HepG2 (cell line): ENCODE data around the gene LHX5. TPM values are rescaled to one million over a fixed set of nuclear protein-coding genes. Genes with fewer than 3 reads are reported as not detected.

Source experiments
- ATAC-seq: fragments of 200-7000 bp; cut with Tn5 transposase; 3 replicates; pipeline ENCODE4 v1.9.1; 2020; ENCODE audit warnings: mild to moderate bottlenecking, moderate library complexity
- Bru-seq: library from RNA; stranded (reverse); fragments of 400-500 nt; gene quantifications from one replicate; lab custom pipeline; 2021; lab: Mats Ljungman, UMichigan
- BruChase-seq, 2 experiments: library from RNA; stranded (reverse); fragments of 400-500 nt; gene quantifications; one replicate each; lab custom pipeline; 2021; lab: Mats Ljungman, UMichigan
- BruUV-seq: library from RNA; stranded (reverse); fragments of 400-500 nt; replicated peaks from 2 replicates; lab custom pipeline; 2021; lab: Mats Ljungman, UMichigan
- CTCF ChIA-PET: fragments of 300-600 bp; formaldehyde crosslinking; extraction: SDS; loops from one replicate; lab custom pipeline; 2021; ENCODE audit warnings: low total read pairs, inconsistent platforms, low intra/inter-chr PET ratio; lab: Yijun Ruan, JAX
- POLR2A ChIA-PET: fragments of 350-600 bp; sonication (Branson Sonifier 250); formaldehyde crosslinking; loops from one replicate; lab custom pipeline; 2020; ENCODE audit warnings: antibody characterized with exemption, inconsistent platforms; lab: Yijun Ruan, JAX
- DNase-seq: peaks from one replicate; pipeline ENCODE4 v3.0.0-alpha.2; 2015; ENCODE audit warnings: low spot score
- FAIRE-seq: peaks from 3 replicates; lab custom pipeline; 2011; peaks lifted over from hg19 to GRCh38; lab: Jason Lieb, UNC
- H2AFZ ChIP-seq: one replicate; pipeline ENCODE4 v1.6.1; 2011; ENCODE audit warnings: low read length, inconsistent platforms
- H3K27ac ChIP-seq: fragments of 300-600 bp; 3 replicates; pipeline ENCODE4 v1.8.0; 2011; ENCODE audit warnings: mixed run types, mild to moderate bottlenecking, mixed read lengths, low read length, inconsistent platforms; ENCODE audit not compliant: insufficient read depth; ENCODE audit errors: extremely low read length
- H3K27me3 ChIP-seq, 2 experiments: fragments of 200-600 bp in 1 of 2; 2 replicates in 1 of 2; 3 replicates in 1 of 2; pipeline versions ENCODE4 v1.6.0 to v1.8.0; 2011; ENCODE audit warnings: low read length in 2 of 2, mild to moderate bottlenecking in 2 of 2, moderate library complexity in 2 of 2, inconsistent platforms in 1 of 2; ENCODE audit not compliant: insufficient read depth in 2 of 2, control insufficient read depth in 1 of 2
- H3K36me3 ChIP-seq, 2 experiments: fragments of 200-600 bp in 1 of 2; replicated peaks in 1 of 2; 2 replicates in 1 of 2; 3 replicates in 1 of 2; pipeline versions ENCODE4 v1.5.1 to v1.8.0; 2011; ENCODE audit warnings: low read length in 2 of 2, inconsistent platforms in 1 of 2; ENCODE audit not compliant: insufficient read depth in 2 of 2, control insufficient read depth in 1 of 2
- H3K4me1 ChIP-seq: 2 replicates; pipeline ENCODE4 v1.5.1; 2012; ENCODE audit warnings: low read length, inconsistent platforms; ENCODE audit not compliant: insufficient read depth
- H3K4me2 ChIP-seq: 2 replicates; pipeline ENCODE4 v1.6.0; 2011; ENCODE audit warnings: low read depth, low read length, inconsistent platforms
- H3K4me3 ChIP-seq, 3 experiments: fragments of 200-600 bp in 1 of 3; sonication (generic), shearing (Covaris generic) in 1 of 3; replicated peaks in 1 of 3; 2 replicates each; pipeline ENCODE4 v1.5.1; 2011 to 2016; ENCODE audit warnings: low read length in 3 of 3, inconsistent platforms in 2 of 3, low read depth in 2 of 3, mild to moderate bottlenecking in 2 of 3, control low read depth in 1 of 3, mixed read lengths in 1 of 3; ENCODE audit not compliant: insufficient read depth in 1 of 3
- H3K79me2 ChIP-seq: one replicate; pipeline ENCODE4 v1.6.1; 2011; ENCODE audit warnings: low read length, inconsistent platforms; ENCODE audit not compliant: insufficient read depth
- H3K9ac ChIP-seq: 2 replicates; pipeline ENCODE4 v1.6.0; 2011; ENCODE audit warnings: mild to moderate bottlenecking, low read depth, low read length, inconsistent platforms; ENCODE audit not compliant: insufficient read depth
- H3K9me3 ChIP-seq: 2 replicates; pipeline ENCODE4 v1.5.1; 2012; ENCODE audit warnings: mild to moderate bottlenecking, low read length
- H4K20me1 ChIP-seq: 2 replicates; pipeline ENCODE4 v1.6.0; 2011; ENCODE audit warnings: inconsistent platforms, mild to moderate bottlenecking, low read length, moderate library complexity; ENCODE audit not compliant: insufficient read depth
- FOXM1 ChIP-seq: sonication (generic); formaldehyde crosslinking; IDR thresholded peaks from 2 replicates; pipeline ENCODE4 v1.5.0; 2020; ENCODE audit warnings: missing genetic modification reagents
- HIVEP1 ChIP-seq: sonication (generic); formaldehyde crosslinking; IDR thresholded peaks from 2 replicates; pipeline ENCODE4 v1.4.0; 2020; ENCODE audit warnings: mild to moderate bottlenecking, missing genetic modification reagents
- KDM6A ChIP-seq: IDR thresholded peaks from 2 replicates; pipeline ENCODE4 v1.6.1; 2016; ENCODE audit warnings: low read depth
- PATZ1 ChIP-seq: sonication (generic); formaldehyde crosslinking; IDR thresholded peaks from 2 replicates; pipeline ENCODE4 v1.4.0; 2020; ENCODE audit warnings: missing genetic modification reagents
- SALL1 ChIP-seq: sonication (generic); formaldehyde crosslinking; IDR thresholded peaks from 2 replicates; pipeline ENCODE4 v1.8.0; 2022; ENCODE audit warnings: mild to moderate bottlenecking, missing genetic modification reagents
- TRAFD1 ChIP-seq: sonication (generic); formaldehyde crosslinking; IDR thresholded peaks from 2 replicates; pipeline ENCODE4 v1.5.1; 2020; ENCODE audit warnings: missing genetic modification reagents, mild to moderate bottlenecking, borderline replicate concordance
- ZNF264 ChIP-seq: sonication (generic); formaldehyde crosslinking; IDR thresholded peaks from 2 replicates; pipeline ENCODE4 v1.4.0; 2020; ENCODE audit warnings: missing genetic modification reagents
- WGBS: methylation state at CpG from one replicate; pipeline ENCODE4 v1.1.6; 2017; ENCODE audit warnings: low lambda C conversion rate; 5-methylcytosine and 5-hydroxymethylcytosine counted together
- in situ Hi-C: cut with HindIII; loops from 2 replicates; pipeline ENCODE4 v1.10.0; 2017; ENCODE audit warnings: low pct_unique_long_range_greater_than_20kb; ENCODE audit not compliant: extremely low pct_ligation_motif_present
- intact Hi-C: fragments of 100-400 bp; cut with micrococcal nuclease; formaldehyde crosslinking; loops from one replicate; pipeline ENCODE4 v1.10.0; 2022; ENCODE audit not compliant: unreplicated experiment
- long read RNA-seq, 2 experiments: library from RNA in 1 of 2; library from polyadenylated mRNA in 1 of 2; stranded (forward) in 1 of 2; unstranded in 1 of 2; transcript quantifications; one replicate each; pipeline ENCODE4 v2.0.0, GENCODE V29; 2019 to 2022
- polyA minus RNA-seq, 3 experiments: library from RNA; depleted of rRNA, polyadenylated mRNA; stranded (reverse); fragments of >200 nt; gene quantifications; 2 replicates each; pipeline ENCODE4 v1.2.3, GENCODE V29; 2011; ENCODE audit warnings: low replicate concordance in 1 of 3
- polyA plus RNA-seq, 8 experiments: library from polyadenylated mRNA; depleted of rRNA in 3 of 8; stranded (reverse) in 7 of 8; unstranded in 1 of 8; fragments of >200 nt; fragmentation: Illumina TruSeq in 4 of 8; extraction: Trizol in 4 of 8; gene quantifications; 2 replicates each; pipeline versions ENCODE4 v1.2.1 to v1.2.3, GENCODE V29; 2011 to 2016; ENCODE audit warnings: low read depth in 4 of 8, missing spikeins in 1 of 8, mixed read lengths in 1 of 8; ENCODE audit not compliant: insufficient read depth in 1 of 8
- total RNA-seq, 5 experiments: library from RNA; depleted of rRNA; stranded (reverse); fragments of >200 nt; fragmentation: Illumina TruSeq; extraction: Trizol; gene quantifications; 2 replicates each; pipeline ENCODE4 v1.2.3, GENCODE V29; 2016; ENCODE audit warnings: low read depth in 1 of 5

The LHX5 gene
- total RNA-seq (2016; rRNA removed; fragmentation: Illumina TruSeq; extraction: Trizol), result not detected in 2 replicates
- total RNA-seq (2016; cell fraction: cytosol; rRNA removed; fragmentation: Illumina TruSeq; extraction: Trizol; ENCODE audit: low read depth), result not detected in 2 replicates
- not detected in 2 replicates for total RNA-seq (2016; cell fraction: insoluble cytoplasmic fraction; rRNA removed; fragmentation: Illumina TruSeq; extraction: Trizol)
- total RNA-seq (2016; cell fraction: membrane; rRNA removed; fragmentation: Illumina TruSeq; extraction: Trizol), result not detected in 2 replicates
- total RNA-seq (2016; cell fraction: nucleus; rRNA removed; fragmentation: Illumina TruSeq; extraction: Trizol), result not detected in 2 replicates
- polyA plus RNA-seq (2011; rRNA removed), result 0.01 TPM in 1 of 2 replicates, not detected in the other
- polyA plus RNA-seq (2011; cell fraction: cytosol; rRNA removed), result 0.04 and 0.07 TPM in 2 replicates
- polyA plus RNA-seq (2011; cell fraction: nucleus; rRNA removed), result not detected in 2 replicates
- not detected in 2 replicates for polyA plus RNA-seq (2012)
- polyA plus RNA-seq (2016; cell fraction: cytosol; fragmentation: Illumina TruSeq; extraction: Trizol; ENCODE audit: low read depth), result not detected in 2 replicates
- polyA plus RNA-seq (2016; cell fraction: insoluble cytoplasmic fraction; fragmentation: Illumina TruSeq; extraction: Trizol; ENCODE audit: low read depth), result not detected in 2 replicates
- polyA plus RNA-seq (2016; cell fraction: membrane; fragmentation: Illumina TruSeq; extraction: Trizol; ENCODE audit: low read depth), result not detected in 2 replicates
- not detected in 2 replicates for polyA plus RNA-seq (2016; cell fraction: nucleus; fragmentation: Illumina TruSeq; extraction: Trizol; ENCODE audit: insufficient read depth, low read depth)
- polyA minus RNA-seq (2011; rRNA and poly(A)+ RNA removed; ENCODE audit: low replicate concordance), result not detected in 2 replicates
- polyA minus RNA-seq (2011; cell fraction: cytosol; rRNA and poly(A)+ RNA removed), result not detected in 2 replicates
- polyA minus RNA-seq (2011; cell fraction: nucleus; rRNA and poly(A)+ RNA removed), result not detected in 2 replicates
- Bru-seq, nascent RNA, result percentile 8 among the genes with signal in this experiment
- BruChase-seq, experiment 1, labeled RNA remaining after a 6-hour chase, result not detected
- BruChase-seq, experiment 2, labeled RNA remaining after a 2-hour chase, result not detected
- long read RNA-seq, experiment 1, result 0 reads
- long read RNA-seq, experiment 2, result 0 reads

- DNase-seq (no peak), ATAC-seq (no peak), FAIRE-seq (no peak)
- no peak for TF ChIP-seq KDM6A (CRISPR knock-in tag)
- no peak for TF ChIP-seq HIVEP1 (CRISPR knock-in tag)
- no peak for TF ChIP-seq PATZ1
- TF ChIP-seq TRAFD1 (CRISPR knock-in tag), result no peak
- no peak for TF ChIP-seq FOXM1 (CRISPR knock-in tag)
- no peak for TF ChIP-seq SALL1 (CRISPR knock-in tag)
- TF ChIP-seq ZNF264 (CRISPR knock-in tag), result no peak
- ChIA-PET POLR2A (no interaction called here), CTCF (no interaction called here)
- intact Hi-C loops, result no loop called here
- H3K9me3 ChIP-seq, result no peaks in the 10 kb centered on the region
- no peak within 1 kb of the TSS for H2AFZ ChIP-seq
- H3K27ac ChIP-seq, result no peak within 1 kb of the TSS
- no peaks in the 10 kb centered on the region for H3K36me3 ChIP-seq
- no TSS peak for BruUV-seq
- no peak within 1 kb of the TSS for H3K4me2 ChIP-seq
- no peaks in the 10 kb centered on the region for H3K79me2 ChIP-seq
- peaks cover 11 to 89% of the 10 kb centered on the region in 2 experiments for H3K27me3 ChIP-seq
- no peak within 1 kb of the TSS for H3K9ac ChIP-seq
- H4K20me1 ChIP-seq, result no peaks in the 10 kb centered on the region
- no peak within 1 kb of the TSS for H3K4me3 ChIP-seq
- WGBS, result 36% methylated on average over 30 of the region's 43 CpGs
- H3K4me1 ChIP-seq, result no peaks in the 10 kb centered on the region
- in situ Hi-C loops, result no loop called here
These were observed at the start of gene LHX5 for GRCh38 chr12:113471619-113472171. TSS of gene LHX5 (minus strand) at chr12:113471871. CDS start at chr12:113471498, 373 bp downstream.
